Liver (tissue), 9 donors: ENCODE results near the gene GNAO1. TPM values are rescaled to one million over a fixed set of nuclear protein-coding genes. Genes with fewer than 3 reads are reported as not detected.

Source experiments
- DNase-seq: peaks from one replicate; pipeline ENCODE4 v3.0.0-alpha.2; 2017; ENCODE audit warnings: low spot score
- H3K27ac ChIP-seq, 2 donors: one replicate each; pipeline ENCODE4 v1.7.0; 2013; ENCODE audit warnings: inconsistent platforms in 2 of 2, low read length in 2 of 2, control low read depth in 1 of 2, low read depth in 1 of 2, mild to moderate bottlenecking in 1 of 2
- H3K27me3 ChIP-seq, 4 donors: one replicate each; pipeline versions ENCODE4 v1.6.1 to v1.7.0; 2013; ENCODE audit warnings: low read length in 3 of 4, inconsistent platforms in 1 of 4, mild to moderate bottlenecking in 1 of 4, moderate library complexity in 1 of 4; ENCODE audit not compliant: control insufficient read depth in 4 of 4, insufficient read depth in 4 of 4
- H3K36me3 ChIP-seq, 4 donors: one replicate each; pipeline versions ENCODE4 v1.6.1 to v1.7.0; 2013; ENCODE audit warnings: low read length in 3 of 4, mild to moderate bottlenecking in 3 of 4, low read depth in 1 of 4, moderate library complexity in 1 of 4; ENCODE audit not compliant: control insufficient read depth in 4 of 4, insufficient read depth in 3 of 4
- H3K4me1 ChIP-seq, 4 donors: one replicate each; pipeline versions ENCODE4 v1.6.1 to v1.7.0; 2013; ENCODE audit warnings: low read length in 3 of 4, mild to moderate bottlenecking in 3 of 4, moderate library complexity in 1 of 4; ENCODE audit not compliant: control insufficient read depth in 4 of 4, insufficient read depth in 4 of 4
- H3K4me3 ChIP-seq, 3 donors: one replicate each; pipeline versions ENCODE4 v1.6.1 to v1.7.0; 2013; ENCODE audit warnings: low read length in 3 of 3, control low read depth in 1 of 3, low read depth in 1 of 3, mild to moderate bottlenecking in 1 of 3
- H3K9ac ChIP-seq, 2 donors: one replicate each; pipeline ENCODE4 v1.7.0; 2013; ENCODE audit warnings: low read length in 2 of 2, mild to moderate bottlenecking in 2 of 2, moderate library complexity in 2 of 2, control low read depth in 1 of 2, low read depth in 1 of 2
- H3K9me3 ChIP-seq, 4 donors: one replicate each; pipeline versions ENCODE4 v1.6.1 to v1.7.0; 2013; ENCODE audit warnings: low read length in 3 of 4; ENCODE audit not compliant: control insufficient read depth in 4 of 4
- ATF3 ChIP-seq: IDR thresholded peaks from 2 replicates; pipeline ENCODE4 v1.6.1; 2016; ENCODE audit warnings: antibody characterized with exemption
- CTCF ChIP-seq: fragments of 150-350 bp; IDR thresholded peaks from 2 replicates; pipeline ENCODE4 v1.5.1; 2017; ENCODE audit warnings: improper control_type of control experiment, low read depth, low read length; ENCODE audit not compliant: missing input control
- EGR1 ChIP-seq, 2 donors: IDR thresholded peaks; 2 replicates each; pipeline ENCODE4 v1.6.1; 2016 to 2018; ENCODE audit warnings: antibody characterized with exemption in 2 of 2, low read depth in 2 of 2
- FOXA1 ChIP-seq: IDR thresholded peaks from 2 replicates; pipeline ENCODE4 v1.6.1; 2016; ENCODE audit warnings: antibody characterized with exemption
- FOXA2 ChIP-seq: IDR thresholded peaks from 2 replicates; pipeline ENCODE4 v1.6.1; 2016; ENCODE audit warnings: antibody characterized with exemption
- GABPA ChIP-seq, 2 donors: IDR thresholded peaks in 1 of 2; conservative IDR thresholded peaks in 1 of 2; 2 replicates each; pipeline ENCODE4 v1.6.1; 2016; ENCODE audit warnings: antibody characterized with exemption in 2 of 2, mild to moderate bottlenecking in 1 of 2, moderate library complexity in 1 of 2
- HNF4A ChIP-seq, 2 donors: conservative IDR thresholded peaks; 2 replicates each; pipeline ENCODE4 v1.6.1; 2016; ENCODE audit warnings: antibody characterized with exemption in 2 of 2, mild to moderate bottlenecking in 2 of 2
- HNF4G ChIP-seq: IDR thresholded peaks from 2 replicates; pipeline ENCODE4 v1.6.1; 2016; ENCODE audit warnings: antibody characterized with exemption
- JUND ChIP-seq, 2 donors: IDR thresholded peaks; 2 replicates each; pipeline ENCODE4 v1.6.1; 2016; ENCODE audit warnings: antibody characterized with exemption in 2 of 2
- MAX ChIP-seq: IDR thresholded peaks from 2 replicates; pipeline ENCODE4 v1.6.1; 2016; ENCODE audit warnings: antibody characterized with exemption
- NR2F2 ChIP-seq: IDR thresholded peaks from 2 replicates; pipeline ENCODE4 v1.6.1; 2016; ENCODE audit warnings: antibody characterized with exemption
- RAD21 ChIP-seq, 2 donors: IDR thresholded peaks; 2 replicates each; pipeline ENCODE4 v1.6.1; 2016; ENCODE audit warnings: antibody characterized with exemption in 2 of 2, mild to moderate bottlenecking in 2 of 2
- REST ChIP-seq: IDR thresholded peaks from 2 replicates; pipeline ENCODE4 v1.6.1; 2016; ENCODE audit warnings: antibody characterized with exemption, mild to moderate bottlenecking
- RXRA ChIP-seq, 2 donors: IDR thresholded peaks; 2 replicates each; pipeline ENCODE4 v1.6.1; 2017 to 2018; ENCODE audit warnings: antibody characterized with exemption in 2 of 2, mild to moderate bottlenecking in 1 of 2
- SP1 ChIP-seq: IDR thresholded peaks from 2 replicates; pipeline ENCODE4 v1.6.1; 2018; ENCODE audit warnings: antibody characterized with exemption, mild to moderate bottlenecking
- TAF1 ChIP-seq: conservative IDR thresholded peaks from 2 replicates; pipeline ENCODE4 v1.6.1; 2016; ENCODE audit warnings: antibody characterized with exemption, mild to moderate bottlenecking
- YY1 ChIP-seq: IDR thresholded peaks from 2 replicates; pipeline ENCODE4 v1.6.1; 2016; ENCODE audit warnings: antibody characterized with exemption, mild to moderate bottlenecking
- ZBTB33 ChIP-seq: IDR thresholded peaks from 2 replicates; pipeline ENCODE4 v1.6.1; 2016; ENCODE audit warnings: antibody characterized with exemption
- WGBS: extraction: QIAGEN DNeasy Blood & Tissue Kit; methylation state at CpG from one replicate; pipeline ENCODE4 v1.1.7; 2013; 5-methylcytosine and 5-hydroxymethylcytosine counted together
- polyA plus RNA-seq, 2 donors: library from polyadenylated mRNA; stranded (reverse) in 1 of 2; unstranded in 1 of 2; fragments of 200-250 nt in 1 of 2; fragments of >200 nt in 1 of 2; fragmentation: Nextera tagmentation in 1 of 2; extraction: Ambion mirVana in 1 of 2; gene quantifications; one replicate each; pipeline versions ENCODE4 v1.2.1 to v1.2.3, GENCODE V29; 2013 to 2015
- total RNA-seq, 2 donors: library from RNA; depleted of rRNA; stranded (reverse); fragments of >200 nt; gene quantifications; one replicate each; pipeline ENCODE4 v1.2.3, GENCODE V29; 2014
- donor health status: healthy.
- donor health status: healthy.
- donor health status: healthy.
- donor health status: healthy.
- donor health status: healthy.

The GNAO1 gene
- total and polyA plus RNA-seq, 4 donors, result 0.61 to 15.1 (median 7.0) TPM

GRCh38 chr16:56252835-56253234 is 61.5 kb downstream of the GNAO1 start:
- H3K9ac ChIP-seq, result no peak overlapping the region
- H3K27me3 ChIP-seq, result no peaks in the 10 kb centered on the region
- no peak overlapping the region for H3K4me3 ChIP-seq
- 54% methylated on average over 4 of the region's 4 CpGs for WGBS
- TF ChIP-seq SP1 (peak; percentile 38), YY1 (no peak), JUND (IDR thresholded peaks at IDR 0.05) (no peak), HNF4G (no peak), GABPA (IDR thresholded peaks at IDR 0.05 in 1 of 2, conservative IDR thresholded peaks at IDR 0.05 in 1 of 2) (no peak), FOXA1 (no peak), REST (no peak), RAD21 (IDR thresholded peaks at IDR 0.05) (peak in 1 of 2 donors; percentile 35), CTCF (no peak), FOXA2 (no peak), HNF4A (conservative IDR thresholded peaks at IDR 0.05) (no peak), TAF1 (no peak), ZBTB33 (no peak), MAX (no peak), NR2F2 (peak; percentile 80), RXRA (IDR thresholded peaks at IDR 0.05) (peak; percentile 66 to 77)
- peaks cover 7 to 44% (median 21%) of the 10 kb centered on the region in 4 donors for H3K4me1 ChIP-seq
- H3K27ac ChIP-seq, result peak overlapping the region in 1 of 2 donors; percentile 7
- no peak for DNase-seq
- H3K9me3 ChIP-seq, result no peaks in the 10 kb centered on the region
- peaks cover 0 to 7% (median 0%) of the 10 kb centered on the region in 4 donors for H3K36me3 ChIP-seq

- Histone ChIP-seq H3K36me3 (no peaks in the 10 kb centered on the region), H3K9me3 (no peaks in the 10 kb centered on the region), H3K27ac (peak overlapping the region in 1 of 2 donors; percentile 61), H3K27me3 (no peaks in the 10 kb centered on the region), H3K9ac (no peak overlapping the region), H3K4me3 (no peak overlapping the region), H3K4me1 (peaks cover 9 to 55% (median 27%) of the 10 kb centered on the region in 4 donors)
- 33% methylated on average over 1 of the region's 1 CpG for WGBS
- TF ChIP-seq ATF3 (no peak), MAX (peak; percentile 55), YY1 (peak; percentile 62), EGR1 (IDR thresholded peaks at IDR 0.05; ENCODE audit: low read depth in 2 of 2) (no peak), JUND (IDR thresholded peaks at IDR 0.05) (peak in 1 of 2 donors; percentile 31), RXRA (IDR thresholded peaks at IDR 0.05) (peak in 1 of 2 donors; percentile 67), REST (peak; percentile 42), HNF4A (conservative IDR thresholded peaks at IDR 0.05) (peak; percentile 59 to 90), NR2F2 (no peak)
- no peak for DNase-seq
These were observed 64.6 kb downstream of the GNAO1 start for GRCh38 chr16:56255904-56256303.
